ENCODE results near the gene SLC38A3.

Gene SLC38A3

GRCh38 chr3:50169232-50169832 lies 35.7 kb upstream of the SLC38A3 start:
- no peak for DNase-seq (ENCODE audit: low spot score)

DNA sequence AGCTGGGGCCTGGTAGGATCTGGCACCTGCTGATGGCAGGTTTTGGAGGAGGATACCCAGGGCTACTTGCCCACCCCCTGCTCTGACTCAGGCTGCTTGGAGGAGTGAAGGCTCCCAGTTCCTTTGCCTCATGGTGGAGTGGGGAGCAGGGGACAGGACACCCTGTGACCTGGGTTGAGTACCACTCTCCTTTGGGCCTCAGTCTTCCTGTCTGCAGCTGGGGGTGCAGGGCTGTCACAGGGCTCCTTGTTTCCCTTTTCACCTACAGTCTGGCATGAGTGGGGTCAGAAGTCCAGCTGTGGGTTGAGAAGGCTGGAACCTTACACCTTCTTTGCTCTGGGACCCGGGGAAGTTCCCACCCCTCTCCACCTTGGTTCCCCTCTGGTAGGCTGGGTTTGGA lies 35.2 kb upstream of the SLC38A3 start:
- DNase-seq (ENCODE audit: low spot score) = no peak

GRCh38 chr3:50170689-50171088 lies 34.4 kb upstream of the SLC38A3 start:
- peak; percentile 47 for DNase-seq (ENCODE audit: low spot score)

GRCh38 chr3:50171540-50172301 lies 33.4 kb upstream of the SLC38A3 start:
- DNase-seq (ENCODE audit: low spot score) = no peak

DNA sequence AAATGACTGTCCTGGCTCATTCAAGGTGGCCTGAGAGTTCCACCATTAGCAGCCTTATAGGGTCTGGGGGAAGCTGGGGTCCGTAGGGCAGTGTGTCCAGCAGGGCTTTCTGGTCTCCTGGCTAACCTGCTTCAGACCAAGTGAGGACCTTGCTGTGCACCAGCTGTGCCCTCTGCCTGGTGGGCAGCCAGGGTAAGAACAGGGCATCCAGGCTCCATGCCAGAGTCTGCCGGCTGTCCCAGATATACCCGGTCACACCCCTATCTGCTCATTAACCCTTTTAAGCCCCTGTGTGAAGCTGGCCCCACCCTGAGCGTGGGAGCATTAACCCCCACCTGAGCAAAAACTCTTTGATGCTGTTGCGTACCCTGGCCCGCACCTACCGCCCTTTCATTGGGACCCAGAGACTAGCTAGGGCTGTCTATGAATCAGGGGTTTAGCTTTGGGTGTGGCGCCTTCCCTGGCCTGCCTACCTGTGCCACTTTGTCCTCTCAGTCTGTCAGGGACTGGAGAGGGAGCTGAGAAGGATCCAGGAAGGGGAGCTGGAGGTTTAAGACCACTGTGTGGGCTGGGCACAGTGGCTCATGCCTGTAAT lies 32.3 kb upstream of the SLC38A3 start:
- no peak for DNase-seq (ENCODE audit: low spot score)

GRCh38 chr3:50173685-50174516 lies 31.2 kb upstream of the SLC38A3 start:
- no peak for DNase-seq (ENCODE audit: low spot score)

GRCh38 chr3:50174517-50174895 lies 30.6 kb upstream of the SLC38A3 start:
- DNase-seq (ENCODE audit: low spot score) = no peak

GRCh38 chr3:50174947-50175524 lies 30.0 kb upstream of the SLC38A3 start:
- no peak for DNase-seq (ENCODE audit: low spot score)

GRCh38 chr3:50177346-50177745 lies 27.7 kb upstream of the SLC38A3 start:
- DNase-seq (ENCODE audit: low spot score) = no peak

GRCh38 chr3:50179710-50180109 lies 25.4 kb upstream of the SLC38A3 start:
- no peak for DNase-seq (ENCODE audit: low spot score)

DNA sequence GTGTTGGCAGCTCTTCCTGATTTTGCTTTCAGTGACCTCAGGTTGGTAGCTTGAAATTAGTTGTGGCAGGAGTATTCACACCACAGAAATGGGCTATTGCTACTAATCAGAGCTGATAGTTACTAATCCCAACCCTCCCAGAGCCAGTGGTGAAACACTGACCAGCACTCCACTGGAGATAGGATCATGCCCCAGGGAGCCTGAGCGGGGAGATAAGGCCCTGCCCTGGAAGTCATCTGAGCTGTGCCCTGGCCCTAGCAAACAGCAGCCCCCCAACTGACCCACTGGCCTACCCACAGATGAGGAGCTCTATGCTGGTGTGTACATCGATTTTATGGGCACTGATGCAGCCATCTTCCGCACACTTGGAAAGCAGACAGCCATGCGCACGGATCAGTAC lies 23.1 kb upstream of the SLC38A3 start:
- DNase-seq (ENCODE audit: low spot score) = no peak

DNA sequence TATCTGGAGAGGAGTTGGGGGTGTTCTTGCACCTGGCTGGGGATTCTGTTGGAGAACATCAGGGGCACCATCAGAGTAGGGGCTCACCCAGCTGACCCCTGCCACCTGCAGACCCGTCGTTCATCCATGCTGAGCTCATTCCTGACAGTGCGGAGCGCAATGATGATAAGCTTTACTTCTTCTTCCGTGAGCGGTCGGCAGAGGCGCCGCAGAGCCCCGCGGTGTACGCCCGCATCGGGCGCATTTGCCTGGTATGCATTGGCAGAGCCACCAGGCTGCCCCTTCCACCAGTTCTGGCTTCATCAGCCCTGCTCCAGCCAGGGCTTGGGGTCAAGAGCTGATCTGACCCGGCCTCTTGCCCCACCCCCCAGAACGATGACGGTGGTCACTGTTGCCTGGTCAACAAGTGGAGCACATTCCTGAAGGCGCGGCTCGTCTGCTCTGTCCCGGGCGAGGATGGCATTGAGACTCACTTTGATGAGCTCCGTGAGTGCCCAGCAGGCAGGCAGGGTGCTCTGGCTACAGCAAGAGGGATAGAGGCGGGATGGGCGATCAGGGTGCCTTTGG lies 22.5 kb upstream of the SLC38A3 start:
- no peak for DNase-seq (ENCODE audit: low spot score)

DNA sequence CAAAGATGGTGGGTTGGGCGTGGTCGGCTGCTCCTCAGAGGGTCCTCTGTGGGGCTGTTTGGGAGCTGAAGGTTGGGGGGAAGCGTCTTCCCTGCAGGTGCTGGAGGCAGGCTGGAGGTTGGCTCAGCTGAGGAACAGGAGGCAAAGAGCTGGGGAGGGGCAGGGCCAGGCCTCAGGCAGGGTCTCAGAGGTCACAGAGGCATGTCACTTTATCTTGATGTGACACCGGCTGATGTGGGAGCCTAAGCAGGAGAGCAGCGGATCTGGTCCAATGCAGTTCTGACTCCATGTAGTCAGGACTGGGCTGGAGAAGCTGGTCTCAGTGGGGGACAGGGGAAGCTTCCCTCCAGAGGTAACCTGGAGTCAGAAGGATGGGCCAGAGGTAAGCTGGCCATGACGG lies 21.3 kb upstream of the SLC38A3 start:
- no peak for DNase-seq (ENCODE audit: low spot score)

DNA sequence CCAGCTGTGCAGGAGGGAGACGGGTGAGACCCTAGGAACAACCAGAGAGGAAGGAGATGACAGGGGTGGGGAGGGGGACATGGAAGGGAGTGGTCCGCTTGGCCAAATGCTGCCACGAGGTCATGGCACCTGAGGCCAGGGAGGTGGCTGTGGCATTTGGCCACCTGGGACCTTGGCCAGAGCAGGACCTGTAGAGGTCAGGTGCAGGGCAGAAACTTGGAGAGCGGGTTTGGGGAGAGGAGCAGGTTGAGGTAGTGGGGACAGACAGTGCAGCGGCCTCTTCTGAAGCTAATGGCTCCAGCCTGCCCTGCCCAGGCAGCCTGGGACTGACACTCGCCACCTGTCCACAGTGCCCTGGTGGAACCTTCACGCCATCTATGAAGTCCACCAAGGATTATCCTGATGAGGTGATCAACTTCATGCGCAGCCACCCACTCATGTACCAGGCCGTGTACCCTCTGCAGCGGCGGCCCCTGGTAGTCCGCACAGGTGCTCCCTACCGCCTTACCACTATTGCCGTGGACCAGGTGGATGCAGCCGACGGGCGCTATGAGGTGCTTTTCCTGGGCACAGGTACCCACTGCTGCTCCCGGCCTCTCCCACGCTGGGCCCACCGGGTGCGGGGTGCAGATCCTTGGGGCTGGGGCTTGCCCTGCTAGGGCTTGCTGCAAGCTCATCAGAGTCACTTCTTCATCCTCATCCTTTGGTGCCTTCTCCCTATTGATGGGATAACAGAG lies 20.7 kb upstream of the SLC38A3 start:
- DNase-seq (ENCODE audit: low spot score) = no peak

- DNase-seq (ENCODE audit: low spot score) = no peak
Measured at GRCh38 chr3:50185230-50185629, 19.8 kb upstream of the SLC38A3 start.

DNA sequence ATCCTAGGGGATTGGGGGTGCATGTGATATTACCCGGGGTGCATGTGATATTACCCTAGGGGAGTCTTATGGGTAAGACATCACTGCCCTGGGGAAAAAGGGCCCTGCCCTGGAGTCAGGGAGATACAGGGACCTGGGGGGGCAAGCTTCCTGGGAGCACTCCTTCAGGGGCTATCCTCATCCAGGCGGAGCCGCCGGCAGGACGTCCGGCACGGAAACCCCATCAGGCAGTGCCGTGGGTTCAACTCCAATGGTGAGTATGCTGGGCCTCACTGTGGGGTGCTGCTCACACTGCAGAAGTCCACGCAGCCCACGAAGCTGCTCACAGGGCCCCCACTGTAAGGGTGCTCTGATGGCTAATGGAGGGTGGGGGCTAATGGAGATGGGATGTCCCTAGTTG lies 19.0 kb upstream of the SLC38A3 start:
- no peak for DNase-seq (ENCODE audit: low spot score)

DNA sequence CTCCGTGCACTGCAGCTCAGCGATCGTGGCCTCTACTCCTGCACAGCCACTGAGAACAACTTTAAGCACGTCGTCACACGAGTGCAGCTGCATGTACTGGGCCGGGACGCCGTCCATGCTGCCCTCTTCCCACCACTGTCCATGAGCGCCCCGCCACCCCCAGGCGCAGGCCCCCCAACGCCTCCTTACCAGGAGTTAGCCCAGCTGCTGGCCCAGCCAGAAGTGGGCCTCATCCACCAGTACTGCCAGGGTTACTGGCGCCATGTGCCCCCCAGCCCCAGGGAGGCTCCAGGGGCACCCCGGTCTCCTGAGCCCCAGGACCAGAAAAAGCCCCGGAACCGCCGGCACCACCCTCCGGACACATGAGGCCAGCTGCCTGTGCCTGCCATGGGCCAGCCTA lies 17.3 kb upstream of the SLC38A3 start:
- DNase-seq (ENCODE audit: low spot score) = no peak

DNA sequence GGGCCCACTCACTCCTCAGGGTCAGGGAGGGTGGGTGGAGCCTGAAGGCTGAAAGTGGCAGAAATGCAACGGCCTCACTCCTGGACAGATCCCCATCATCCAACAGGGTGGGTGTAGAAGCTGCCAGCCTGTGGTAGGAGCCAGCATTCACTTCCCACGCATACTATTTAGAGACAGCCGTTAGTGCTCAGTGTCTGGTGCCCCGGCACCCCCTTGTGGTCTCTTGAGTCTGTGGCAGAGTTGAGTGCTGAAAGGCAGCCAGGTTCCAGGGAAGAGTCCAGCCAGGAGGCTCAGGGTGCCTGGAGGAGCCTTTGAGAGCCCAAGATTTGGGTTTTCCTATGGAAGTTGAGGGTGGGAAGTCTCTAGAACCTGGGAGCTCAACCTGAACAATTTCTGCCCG lies 15.8 kb upstream of the SLC38A3 start:
- peak; percentile 93 for DNase-seq (ENCODE audit: low spot score)

DNA sequence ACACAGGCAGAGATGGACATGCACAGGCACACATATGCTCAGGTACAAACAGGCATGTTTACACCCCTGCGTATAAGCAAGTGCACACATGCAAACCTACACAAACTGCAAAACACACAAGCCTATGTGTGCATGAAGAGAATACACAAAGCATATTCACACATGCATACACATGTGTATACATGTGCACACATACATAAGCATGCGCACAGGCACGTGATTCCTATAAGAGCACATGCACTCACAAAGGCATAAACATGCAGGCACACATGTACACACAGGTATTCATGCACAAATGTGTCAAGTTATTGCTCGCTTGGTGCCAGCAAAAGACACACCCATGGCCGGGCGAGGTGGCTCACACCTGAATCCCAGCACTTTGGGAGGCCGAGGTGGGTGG lies 15.1 kb upstream of the SLC38A3 start:
- no peak for DNase-seq (ENCODE audit: low spot score)

- no peak for DNase-seq (ENCODE audit: low spot score)
Measured at GRCh38 chr3:50190936-50191660, 14.0 kb upstream of the SLC38A3 start, which contains the start of gene GNAT1. TSS of gene GNAT1 (plus strand) at chr3:50191610. CDS start at chr3:50191726, 116 bp downstream.
